Panc1 (cell line): Measurements from ENCODE around the gene CAVIN2.

Experiments used
- POLR2AphosphoS5 ChIP-seq: IDR thresholded peaks from 2 replicates; pipeline ENCODE4 v1.6.1; 2012; ENCODE audit warnings: mild to moderate bottlenecking, low read depth, low read length, moderate library complexity
- SIN3A ChIP-seq: IDR thresholded peaks from 2 replicates; pipeline ENCODE4 v1.6.1; 2012; ENCODE audit warnings: low read depth, mild to moderate bottlenecking, low read length, moderate library complexity, borderline replicate concordance; ENCODE audit not compliant: insufficient read depth
- TF ChIP-seq, protein P1 (sequence below): fragments of 450-650 bp; IDR thresholded peaks from 2 replicates; pipeline ENCODE4 v1.5.1; 2017; ENCODE audit warnings: mild to moderate bottlenecking

DNA sequence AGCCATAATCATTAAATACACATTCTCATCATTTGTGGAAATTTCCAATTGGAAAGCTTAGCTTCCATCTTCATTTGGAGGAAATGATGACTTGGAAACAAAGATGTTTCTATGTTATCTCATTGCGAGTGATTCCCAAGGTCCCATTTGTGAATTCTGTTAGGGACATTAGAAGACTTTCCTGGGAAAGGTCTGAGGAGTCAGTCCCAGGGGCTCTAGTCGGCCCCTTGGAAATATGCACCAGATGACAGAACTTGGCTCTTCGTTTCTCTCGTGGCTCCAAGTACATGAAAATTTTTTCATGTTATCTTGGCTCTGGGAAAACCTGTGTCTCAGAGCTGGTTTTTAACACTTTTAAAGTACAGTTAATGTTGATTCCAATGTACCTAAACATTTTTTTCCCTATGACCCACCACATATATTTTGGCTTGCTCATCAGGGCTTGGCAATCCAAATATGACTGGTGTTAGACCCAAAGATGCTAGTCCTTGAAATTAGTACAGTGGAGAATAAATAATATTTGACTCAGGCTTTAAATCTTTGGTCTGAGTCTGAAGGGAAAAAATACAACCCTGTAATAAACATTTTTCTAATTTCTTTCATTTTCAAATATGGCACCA lies 15.4 kb upstream of the CAVIN2 start:
- TF ChIP-seq, protein P1, sequence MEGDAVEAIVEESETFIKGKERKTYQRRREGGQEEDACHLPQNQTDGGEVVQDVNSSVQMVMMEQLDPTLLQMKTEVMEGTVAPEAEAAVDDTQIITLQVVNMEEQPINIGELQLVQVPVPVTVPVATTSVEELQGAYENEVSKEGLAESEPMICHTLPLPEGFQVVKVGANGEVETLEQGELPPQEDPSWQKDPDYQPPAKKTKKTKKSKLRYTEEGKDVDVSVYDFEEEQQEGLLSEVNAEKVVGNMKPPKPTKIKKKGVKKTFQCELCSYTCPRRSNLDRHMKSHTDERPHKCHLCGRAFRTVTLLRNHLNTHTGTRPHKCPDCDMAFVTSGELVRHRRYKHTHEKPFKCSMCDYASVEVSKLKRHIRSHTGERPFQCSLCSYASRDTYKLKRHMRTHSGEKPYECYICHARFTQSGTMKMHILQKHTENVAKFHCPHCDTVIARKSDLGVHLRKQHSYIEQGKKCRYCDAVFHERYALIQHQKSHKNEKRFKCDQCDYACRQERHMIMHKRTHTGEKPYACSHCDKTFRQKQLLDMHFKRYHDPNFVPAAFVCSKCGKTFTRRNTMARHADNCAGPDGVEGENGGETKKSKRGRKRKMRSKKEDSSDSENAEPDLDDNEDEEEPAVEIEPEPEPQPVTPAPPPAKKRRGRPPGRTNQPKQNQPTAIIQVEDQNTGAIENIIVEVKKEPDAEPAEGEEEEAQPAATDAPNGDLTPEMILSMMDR, result no peak
- no peak for TF ChIP-seq POLR2AphosphoS5
- no peak for TF ChIP-seq SIN3A
